Measurements from ENCODE around the gene TCF4.

Gene TCF4

DNA sequence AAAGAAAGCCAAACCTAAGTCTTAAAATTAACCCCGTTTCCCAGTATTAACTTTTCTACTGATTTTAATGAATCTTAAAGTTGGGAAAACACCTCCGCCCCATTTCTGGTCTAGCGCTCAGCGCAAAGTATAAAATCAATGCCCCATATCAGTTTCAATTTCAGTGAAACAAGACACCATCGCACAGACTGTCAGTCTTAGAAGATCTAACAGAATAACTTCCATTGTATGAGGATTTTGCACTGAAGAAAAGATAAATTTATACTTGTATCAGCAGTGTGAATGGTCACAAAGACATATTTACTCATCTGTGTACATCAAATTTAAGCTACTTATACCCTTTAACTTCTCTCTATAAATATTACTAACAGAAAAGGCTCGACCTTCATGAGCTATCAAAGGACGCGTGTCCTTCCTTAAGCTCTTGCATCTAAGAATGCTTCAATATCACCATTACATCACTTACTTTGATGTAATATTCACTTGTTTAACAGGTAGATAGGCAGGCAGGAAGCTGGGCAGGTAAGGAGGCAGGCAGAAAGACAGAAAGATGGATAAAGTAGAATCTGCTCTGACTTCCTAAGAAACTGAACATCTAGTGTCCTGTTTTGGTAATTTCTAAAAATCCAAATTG is 183.0 kb downstream of the TCF4 start:
- no peak for DNase-seq

- DNase-seq, result no peak
Observed at GRCh38 chr18:55404136-55404830, 183.7 kb downstream of the TCF4 start.

DNA sequence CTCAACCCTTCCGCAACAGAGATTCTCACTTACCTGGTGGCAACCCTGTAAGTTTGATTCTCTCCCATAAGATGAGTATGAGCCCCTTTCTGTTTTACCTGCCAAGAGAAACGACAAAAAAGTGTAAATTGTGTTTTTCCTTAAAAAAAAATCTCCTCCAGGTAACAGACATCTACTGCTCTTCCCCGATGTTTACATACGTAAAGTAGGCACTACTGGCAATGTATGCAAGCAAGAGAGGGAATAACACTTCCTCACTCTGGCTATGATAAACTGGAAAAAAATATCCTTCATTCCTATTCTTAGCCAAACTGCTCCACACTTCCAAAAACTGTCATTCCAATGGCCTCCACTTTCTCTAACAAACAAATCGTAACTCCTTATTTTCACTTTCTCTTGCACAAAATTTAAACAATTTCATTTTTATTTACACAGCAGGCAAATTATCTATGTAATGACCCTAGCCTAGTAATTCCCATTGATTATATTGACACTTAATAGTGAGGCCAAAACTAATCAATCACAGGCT is 184.5 kb downstream of the TCF4 start:
- DNase-seq, result no peak

DNA sequence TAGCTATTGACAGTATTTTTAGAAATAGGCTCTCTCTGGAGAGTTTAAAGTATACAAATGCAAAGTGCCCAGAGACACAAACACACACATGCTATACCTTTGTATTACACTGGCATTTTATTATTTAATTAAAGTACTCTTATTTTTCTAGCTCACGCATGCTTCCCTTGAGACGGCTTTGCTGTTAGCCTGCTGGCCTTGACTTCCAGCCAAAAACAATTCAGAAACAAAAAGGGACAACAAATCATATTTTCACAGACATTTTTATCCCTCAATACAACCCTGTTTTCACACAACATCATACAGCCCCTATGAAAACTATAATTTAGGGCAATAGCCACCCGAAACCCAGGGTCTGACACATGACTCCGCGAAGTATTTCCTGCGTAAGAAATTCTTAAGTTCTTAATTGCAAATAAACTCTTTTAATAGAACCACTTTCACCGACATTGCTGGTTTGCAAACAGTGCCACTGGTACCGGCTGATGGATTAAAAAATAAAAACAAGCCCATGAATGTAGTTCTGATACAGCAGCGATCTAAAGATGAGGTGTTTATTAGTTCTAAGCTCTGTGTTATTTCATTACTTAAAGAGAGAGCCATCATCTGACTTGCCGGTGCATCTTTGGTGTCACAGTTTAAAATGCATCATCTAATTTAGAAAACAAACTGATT is 185.1 kb downstream of the TCF4 start:
- DNase-seq, result no peak

GRCh38 chr18:55401638-55402191 is 186.3 kb downstream of the TCF4 start:
- DNase-seq, result no peak

DNA sequence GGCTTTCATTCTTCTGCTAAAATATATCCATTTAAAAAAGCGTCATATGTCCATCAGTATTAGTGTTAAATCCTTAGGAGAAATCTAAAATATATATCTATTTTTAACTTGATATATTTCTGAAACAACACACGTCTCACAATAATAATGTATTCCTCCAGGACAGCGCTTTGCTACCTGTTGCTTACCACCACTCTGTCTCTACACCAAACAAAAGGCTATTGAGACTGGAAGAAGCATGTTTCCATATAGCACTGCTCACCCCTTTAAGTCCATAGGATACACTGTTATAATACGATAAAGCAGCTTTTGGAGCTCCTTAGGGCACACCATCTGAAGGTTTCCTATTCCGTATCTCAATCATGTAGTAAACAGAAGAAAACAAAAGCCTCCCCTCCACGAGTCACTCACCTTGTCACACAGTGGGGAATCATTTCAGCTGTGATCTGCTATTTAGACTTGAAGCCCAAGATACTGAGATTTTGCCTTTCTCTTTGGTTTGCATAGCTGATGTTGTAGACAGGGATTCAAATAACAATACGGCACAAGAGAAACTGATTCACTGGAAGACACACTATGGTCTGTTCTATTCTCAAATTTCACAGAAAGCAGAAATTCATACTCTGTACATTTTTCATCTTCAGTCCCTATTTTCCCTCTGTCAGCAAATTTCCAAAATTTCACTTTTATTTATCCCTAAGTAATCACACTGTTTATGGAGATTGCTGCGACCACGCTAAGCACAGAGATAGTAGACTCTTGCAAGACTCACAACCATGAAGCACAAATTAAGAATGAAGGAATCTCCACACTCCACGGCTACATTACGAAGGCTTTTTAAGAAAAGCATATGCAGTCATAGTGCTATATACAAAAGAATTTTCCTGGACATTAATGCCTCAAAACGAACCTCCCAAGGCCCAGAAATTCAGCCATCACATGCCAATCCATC is 187.1 kb downstream of the TCF4 start:
- DNase-seq, result no peak

DNA sequence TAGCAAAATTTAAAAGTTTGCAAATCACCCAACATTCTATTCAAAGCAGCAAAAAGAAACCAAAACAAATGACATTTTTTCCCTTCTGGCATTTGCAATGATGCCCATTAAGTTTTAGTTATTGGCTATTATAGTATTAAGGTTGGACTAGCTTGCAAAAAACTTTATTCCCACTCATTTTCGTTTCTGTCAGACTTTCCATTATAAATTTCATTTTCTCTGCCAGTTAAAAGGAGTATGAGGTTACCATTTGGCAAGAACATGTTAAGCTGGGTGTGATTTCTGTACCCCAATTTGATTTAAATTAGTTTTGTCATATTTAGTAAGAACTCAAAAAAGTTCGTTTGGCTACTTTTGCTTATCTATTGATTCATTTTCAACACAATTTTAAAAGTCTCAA is 187.9 kb downstream of the TCF4 start:
- no peak for DNase-seq

GRCh38 chr18:55398858-55399257 is 189.1 kb downstream of the TCF4 start:
- no peak for DNase-seq

GRCh38 chr18:55396979-55397378 is 191.0 kb downstream of the TCF4 start:
- no peak for DNase-seq

- no peak for DNase-seq
Observed at GRCh38 chr18:55396267-55396905, 191.6 kb downstream of the TCF4 start.

DNA sequence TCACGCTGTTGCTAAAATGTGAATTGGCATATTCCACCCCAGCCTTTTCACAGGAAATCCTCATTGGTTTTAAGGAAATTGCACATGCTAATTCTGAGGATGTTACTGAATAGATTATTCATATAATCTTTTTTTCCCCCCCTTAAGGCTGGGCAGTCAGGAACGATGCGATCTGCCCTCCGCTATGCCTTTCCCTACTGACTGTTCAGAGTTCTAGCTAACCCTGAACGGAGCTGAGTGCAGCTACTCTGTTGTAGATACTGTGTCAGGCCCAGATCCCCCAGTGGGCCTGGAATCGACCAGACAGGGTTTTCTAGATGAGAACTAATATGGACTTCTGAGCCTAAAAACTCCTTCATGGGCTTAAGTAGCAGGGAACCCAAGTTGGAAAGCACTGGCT is 192.2 kb downstream of the TCF4 start:
- DNase-seq, result no peak

- no peak for DNase-seq
Observed at GRCh38 chr18:55390898-55391297, 197.1 kb downstream of the TCF4 start.

DNA sequence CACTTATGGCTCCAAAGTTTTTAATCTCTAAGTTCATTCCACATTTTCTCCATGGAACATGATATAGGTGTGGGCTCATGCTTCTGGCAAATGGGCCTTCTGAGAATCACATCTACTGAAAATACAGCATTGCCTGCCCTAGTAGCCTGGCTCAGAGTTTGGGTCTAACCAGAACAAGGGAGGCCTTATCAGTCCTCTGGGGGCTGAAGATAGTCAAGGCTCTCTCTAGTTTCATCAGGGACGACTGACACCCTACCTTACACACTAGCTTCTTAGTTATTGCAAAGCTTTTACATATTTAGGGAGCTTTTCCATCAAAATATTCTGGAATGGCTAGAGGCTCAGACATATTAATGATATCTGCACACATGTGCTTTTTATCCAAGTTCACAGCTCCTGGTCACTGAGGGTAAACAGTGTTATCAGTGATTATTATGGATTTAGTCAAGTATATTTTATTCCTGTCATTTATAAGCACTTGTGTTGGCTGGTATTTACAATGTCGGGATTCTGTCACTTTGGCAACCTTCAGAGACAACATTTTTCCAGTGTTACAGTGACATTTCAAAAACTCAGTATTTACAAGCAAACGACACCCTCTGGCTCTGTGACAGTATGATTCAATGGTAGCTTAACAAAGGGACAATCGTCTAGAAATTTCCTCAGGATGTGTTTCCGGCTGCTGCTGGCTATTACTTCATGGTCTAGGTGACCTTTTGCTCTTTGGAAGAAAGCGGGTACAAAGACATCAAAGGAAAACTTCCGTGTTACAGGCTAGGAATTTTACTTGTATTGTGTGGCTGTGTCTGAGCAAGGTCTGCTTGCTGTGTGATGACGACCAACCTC is 200.6 kb downstream of the TCF4 start:
- DNase-seq, result no peak

DNA sequence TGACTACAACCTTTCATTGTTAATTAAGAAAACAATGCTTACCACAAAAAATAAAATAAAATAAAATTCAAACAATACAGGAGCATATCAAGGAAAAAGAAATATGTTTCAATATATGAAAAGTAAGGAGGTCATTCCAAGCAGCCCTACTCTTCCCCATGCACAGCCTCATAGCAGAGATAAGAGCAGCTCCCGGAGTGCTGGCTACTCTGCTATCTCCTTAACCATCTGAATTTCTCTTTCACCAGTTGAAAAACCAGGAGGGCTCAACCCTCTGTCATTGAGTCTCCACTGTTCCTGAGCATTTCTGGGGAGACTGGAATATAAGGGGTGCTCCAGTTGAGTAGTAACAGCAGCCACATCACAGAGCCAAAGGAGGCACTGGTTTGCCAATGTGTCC is 201.4 kb downstream of the TCF4 start:
- DNase-seq, result no peak

DNA sequence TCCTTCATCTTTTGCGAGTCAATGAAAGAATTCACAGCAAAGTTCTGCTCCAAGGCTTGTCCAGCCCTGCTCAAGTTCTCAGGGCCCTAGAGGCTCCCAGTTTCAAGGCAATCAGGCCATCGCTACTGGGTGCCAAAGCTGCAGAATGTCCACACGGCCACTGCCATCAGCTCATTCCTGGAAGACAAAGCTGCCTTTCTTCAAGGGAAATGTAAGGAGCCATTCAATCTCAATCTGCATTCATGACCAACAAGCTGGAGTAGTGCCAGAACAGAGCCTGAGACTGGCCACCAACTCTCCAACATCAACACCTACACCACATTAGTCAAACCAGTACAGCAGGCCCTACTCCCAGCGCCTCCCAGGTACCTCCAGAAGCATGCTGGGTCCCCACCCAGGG is 202.2 kb downstream of the TCF4 start:
- DNase-seq, result no peak

DNA sequence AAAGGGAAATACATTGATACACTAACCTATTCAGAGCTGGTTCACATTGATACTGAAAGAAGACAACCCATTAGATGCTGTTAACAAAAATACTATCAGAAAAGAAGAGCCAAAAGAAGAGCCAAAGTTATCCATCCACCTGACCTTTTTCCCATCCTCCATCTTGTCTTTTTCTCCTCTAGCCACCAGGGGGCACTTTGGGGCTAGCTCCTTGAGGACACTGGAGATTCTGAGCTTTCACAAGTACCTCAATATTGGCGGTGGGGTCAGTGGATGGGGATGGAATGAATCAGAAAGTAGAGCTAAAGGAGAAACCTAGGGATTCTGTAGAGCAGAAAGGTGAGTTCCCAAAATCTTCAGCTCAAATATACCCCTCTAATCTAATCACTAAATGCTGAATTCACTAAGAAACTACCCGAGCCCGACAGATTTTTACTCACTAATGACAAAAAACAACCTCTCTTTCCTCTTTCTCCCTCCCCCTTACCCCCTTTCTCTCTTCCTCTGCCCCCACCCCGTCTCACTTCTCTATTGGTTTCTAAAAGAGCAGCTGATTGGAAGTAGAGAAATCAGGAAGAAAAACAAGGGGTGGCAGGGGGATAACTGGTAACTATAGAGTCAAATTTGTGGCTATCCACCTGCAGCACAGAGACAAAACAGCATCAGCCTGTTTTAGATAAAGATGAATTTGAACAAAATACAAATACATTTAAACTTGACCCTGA is 203.3 kb downstream of the TCF4 start:
- peak; percentile 27 for DNase-seq

GRCh38 chr18:55384115-55384514 is 203.9 kb downstream of the TCF4 start:
- no peak for DNase-seq

DNA sequence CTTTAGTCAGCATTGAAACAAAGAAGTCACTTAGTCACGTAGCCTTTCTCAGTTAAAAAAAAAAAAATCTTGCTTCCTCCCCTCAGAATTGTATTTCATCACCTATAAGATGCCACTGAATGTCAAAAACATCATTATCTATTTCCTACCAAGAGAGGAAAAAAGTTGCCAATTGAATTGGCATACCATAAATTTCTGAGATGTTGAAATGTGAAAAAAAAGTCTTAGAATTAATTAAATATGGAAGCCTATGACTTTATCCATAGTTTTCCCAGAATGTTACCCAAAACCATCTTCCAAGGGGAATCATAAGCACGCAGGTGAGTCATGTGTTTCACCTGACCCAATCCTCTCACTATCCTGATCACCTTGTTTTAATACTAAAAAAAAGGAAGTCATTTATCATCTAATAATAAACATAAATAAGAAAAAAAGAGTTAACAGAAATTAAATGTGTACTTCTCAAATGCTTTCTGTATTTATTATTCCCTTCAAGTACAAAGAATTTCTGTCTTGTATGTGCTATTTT is 205.7 kb downstream of the TCF4 start:
- no peak for DNase-seq

- no peak for DNase-seq
Observed at GRCh38 chr18:55381277-55381676, 206.7 kb downstream of the TCF4 start.

DNA sequence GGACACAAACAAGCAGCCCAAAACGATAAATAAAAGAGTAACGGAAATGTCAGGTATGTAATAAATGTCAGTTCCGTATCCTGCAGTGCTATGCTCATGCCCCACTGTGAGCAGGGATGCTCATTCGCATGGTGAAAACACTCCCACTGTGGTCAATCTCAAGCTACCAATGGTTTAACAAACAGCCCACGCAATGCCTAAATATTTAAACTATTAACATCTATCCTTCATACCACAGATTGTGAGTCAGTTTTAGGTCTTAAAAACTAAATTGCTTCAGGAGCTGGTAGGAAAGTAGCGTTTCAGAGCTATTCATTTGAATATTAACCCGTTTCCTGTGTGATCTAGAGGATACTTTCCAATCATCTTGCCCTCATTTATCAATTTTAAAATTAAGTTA is 207.4 kb downstream of the TCF4 start:
- DNase-seq, result no peak
